ENCODE measurements around the gene ADNP2.

Gene ADNP2

DNA sequence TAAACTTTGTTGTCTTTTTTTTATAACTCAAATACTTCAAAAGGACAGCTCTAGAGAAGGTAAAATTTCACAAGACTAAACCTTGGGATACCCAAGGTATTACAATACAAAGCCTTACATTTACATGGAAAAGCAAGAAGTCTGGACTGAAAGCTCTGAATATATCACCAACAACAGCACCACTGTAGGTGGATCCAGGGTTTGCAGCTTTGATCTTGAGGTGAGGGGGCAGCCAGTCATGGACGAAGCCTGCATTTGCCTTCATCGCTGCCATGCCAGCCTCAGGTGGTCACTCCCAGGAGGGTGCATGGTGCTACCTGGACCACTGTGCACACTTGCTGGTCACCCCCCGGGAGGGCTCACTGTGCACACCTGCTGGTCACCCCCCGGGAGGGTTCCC lies 38.2 kb upstream of the ADNP2 start:
- Histone ChIP-seq H3K9me3 (ENCODE audit: control insufficient read depth, insufficient read depth, low read depth, low read length) (no peaks in the 10 kb centered on the region), H3K4me1 (ENCODE audit: control insufficient read depth, insufficient read depth, low read length) (no peaks in the 10 kb centered on the region), H3K36me3 (ENCODE audit: control insufficient read depth in 2 of 2, insufficient read depth in 1 of 2, low read length in 2 of 2) (no peaks in the 10 kb centered on the region), H3K27ac (ENCODE audit: extremely low read depth, low read depth, low read length) (no peak overlapping the region), H3K4me3 (ENCODE audit: low read depth, low read length) (no peak overlapping the region)
- ChIA-PET CTCF (no interaction called here), POLR2A (no interaction called here)
- TF ChIP-seq ZNF558 (tag by site-specific recombination; IDR thresholded peaks at IDR 0.05) (no peak), HOXD13 (CRISPR knock-in tag; IDR thresholded peaks at IDR 0.05; ENCODE audit: borderline replicate concordance) (no peak), ZNF155 (tag by site-specific recombination; IDR thresholded peaks at IDR 0.05) (no peak), GLI2 (tag by site-specific recombination; IDR thresholded peaks at IDR 0.05; ENCODE audit: borderline replicate concordance, low read depth) (no peak)

DNA sequence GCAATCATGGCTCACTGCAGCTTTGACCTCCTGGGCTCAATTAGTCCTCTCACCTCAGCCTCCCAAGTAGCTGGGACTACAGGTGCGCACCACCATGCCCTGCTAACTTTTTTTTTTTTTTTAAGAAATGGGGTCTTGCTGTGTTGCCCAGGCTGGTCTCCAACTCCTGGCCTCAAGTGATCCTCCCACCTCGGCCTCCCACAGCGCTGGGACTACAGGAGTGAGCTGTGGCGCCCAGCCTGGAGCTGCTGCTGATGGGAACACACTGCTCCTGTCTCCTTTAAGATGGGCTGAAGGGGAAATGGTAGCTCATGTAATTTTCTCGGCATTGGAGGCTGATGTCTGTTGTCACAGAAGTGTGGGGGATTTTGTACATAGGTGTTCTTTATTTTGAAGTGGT lies 34.9 kb upstream of the ADNP2 start:
- CTCF ChIA-PET: no interaction called here
- Histone ChIP-seq H3K36me3 (ENCODE audit: control insufficient read depth in 2 of 2, insufficient read depth in 1 of 2, low read length in 2 of 2) (no peaks in the 10 kb centered on the region), H3K4me1 (ENCODE audit: control insufficient read depth, insufficient read depth, low read length) (no peaks in the 10 kb centered on the region), H3K27ac (ENCODE audit: extremely low read depth, low read depth, low read length) (no peak overlapping the region), H3K9me3 (ENCODE audit: control insufficient read depth, insufficient read depth, low read depth, low read length) (no peaks in the 10 kb centered on the region), H3K4me3 (ENCODE audit: low read depth, low read length) (no peak overlapping the region)
- POLR2A ChIA-PET: no interaction called here
- TF ChIP-seq, protein P1, sequence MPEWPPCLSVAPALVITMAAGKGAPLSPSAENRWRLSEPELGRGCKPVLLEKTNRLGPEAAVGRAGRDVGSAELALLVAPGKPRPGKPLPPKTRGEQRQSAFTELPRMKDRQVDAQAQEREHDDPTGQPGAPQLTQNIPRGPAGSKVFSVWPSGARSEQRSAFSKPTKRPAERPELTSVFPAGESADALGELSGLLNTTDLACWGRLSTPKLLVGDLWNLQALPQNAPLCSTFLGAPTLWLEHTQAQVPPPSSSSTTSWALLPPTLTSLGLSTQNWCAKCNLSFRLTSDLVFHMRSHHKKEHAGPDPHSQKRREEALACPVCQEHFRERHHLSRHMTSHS (tag by site-specific recombination; IDR thresholded peaks at IDR 0.05): no peak

DNA sequence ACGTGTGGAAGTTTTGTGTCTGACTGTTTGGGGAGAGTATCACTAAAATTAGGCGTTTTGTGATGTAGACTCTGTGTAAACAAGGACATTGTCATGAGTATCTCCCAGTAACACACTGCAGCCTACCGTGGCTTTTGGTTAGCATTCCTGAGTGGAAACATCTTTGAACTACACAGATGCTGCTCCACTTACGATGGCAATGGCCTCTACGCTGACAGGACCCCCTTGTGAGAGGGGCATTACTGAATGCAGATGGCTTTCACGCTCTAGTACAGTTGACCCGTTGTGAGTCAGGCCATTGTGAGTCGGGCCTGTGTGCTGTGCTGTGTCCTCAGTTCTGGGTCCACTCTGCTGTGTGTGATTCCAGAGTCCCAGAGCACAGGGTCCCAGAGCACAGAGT lies 34.4 kb upstream of the ADNP2 start:
- Histone ChIP-seq H3K27ac (ENCODE audit: extremely low read depth, low read depth, low read length) (no peak overlapping the region), H3K4me3 (ENCODE audit: low read depth, low read length) (no peak overlapping the region), H3K9me3 (ENCODE audit: control insufficient read depth, insufficient read depth, low read depth, low read length) (no peaks in the 10 kb centered on the region), H3K36me3 (ENCODE audit: control insufficient read depth in 2 of 2, insufficient read depth in 1 of 2, low read length in 2 of 2) (no peaks in the 10 kb centered on the region), H3K4me1 (ENCODE audit: control insufficient read depth, insufficient read depth, low read length) (no peaks in the 10 kb centered on the region)
- TF ChIP-seq ZNF48 (tag by site-specific recombination; IDR thresholded peaks at IDR 0.05): no peak
- TF ChIP-seq ZNF214 (tag by site-specific recombination; IDR thresholded peaks at IDR 0.05; ENCODE audit: borderline replicate concordance): no peak
- no peak for TF ChIP-seq ZSCAN23 (tag by site-specific recombination; IDR thresholded peaks at IDR 0.05)
- TF ChIP-seq ZNF555 (tag by site-specific recombination; conservative IDR thresholded peaks at IDR 0.05): no peak
- no peak for TF ChIP-seq ZNF112 (tag by site-specific recombination; IDR thresholded peaks at IDR 0.05)
- TF ChIP-seq PRDM1 (tag by site-specific recombination; IDR thresholded peaks at IDR 0.05): no peak
- TF ChIP-seq ZNF701 (tag by site-specific recombination; IDR thresholded peaks at IDR 0.05): no peak
- TF ChIP-seq ZBTB1 (tag by site-specific recombination; IDR thresholded peaks at IDR 0.05): no peak
- TF ChIP-seq ZNF133 (tag by site-specific recombination; IDR thresholded peaks at IDR 0.05): no peak
- no peak for TF ChIP-seq ZNF777 (tag by site-specific recombination; IDR thresholded peaks at IDR 0.05; ENCODE audit: borderline replicate concordance)
- TF ChIP-seq, protein P2, sequence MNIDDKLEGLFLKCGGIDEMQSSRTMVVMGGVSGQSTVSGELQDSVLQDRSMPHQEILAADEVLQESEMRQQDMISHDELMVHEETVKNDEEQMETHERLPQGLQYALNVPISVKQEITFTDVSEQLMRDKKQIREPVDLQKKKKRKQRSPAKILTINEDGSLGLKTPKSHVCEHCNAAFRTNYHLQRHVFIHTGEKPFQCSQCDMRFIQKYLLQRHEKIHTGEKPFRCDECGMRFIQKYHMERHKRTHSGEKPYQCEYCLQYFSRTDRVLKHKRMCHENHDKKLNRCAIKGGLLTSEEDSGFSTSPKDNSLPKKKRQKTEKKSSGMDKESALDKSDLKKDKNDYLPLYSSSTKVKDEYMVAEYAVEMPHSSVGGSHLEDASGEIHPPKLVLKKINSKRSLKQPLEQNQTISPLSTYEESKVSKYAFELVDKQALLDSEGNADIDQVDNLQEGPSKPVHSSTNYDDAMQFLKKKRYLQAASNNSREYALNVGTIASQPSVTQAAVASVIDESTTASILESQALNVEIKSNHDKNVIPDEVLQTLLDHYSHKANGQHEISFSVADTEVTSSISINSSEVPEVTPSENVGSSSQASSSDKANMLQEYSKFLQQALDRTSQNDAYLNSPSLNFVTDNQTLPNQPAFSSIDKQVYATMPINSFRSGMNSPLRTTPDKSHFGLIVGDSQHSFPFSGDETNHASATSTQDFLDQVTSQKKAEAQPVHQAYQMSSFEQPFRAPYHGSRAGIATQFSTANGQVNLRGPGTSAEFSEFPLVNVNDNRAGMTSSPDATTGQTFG (tag by site-specific recombination; IDR thresholded peaks at IDR 0.05; ENCODE audit: borderline replicate concordance): no peak
- no peak for TF ChIP-seq TRIM28 (IDR thresholded peaks at IDR 0.05; ENCODE audit: borderline replicate concordance, low read length)
- CTCF ChIA-PET: no interaction called here
- POLR2A ChIA-PET: no interaction called here

DNA sequence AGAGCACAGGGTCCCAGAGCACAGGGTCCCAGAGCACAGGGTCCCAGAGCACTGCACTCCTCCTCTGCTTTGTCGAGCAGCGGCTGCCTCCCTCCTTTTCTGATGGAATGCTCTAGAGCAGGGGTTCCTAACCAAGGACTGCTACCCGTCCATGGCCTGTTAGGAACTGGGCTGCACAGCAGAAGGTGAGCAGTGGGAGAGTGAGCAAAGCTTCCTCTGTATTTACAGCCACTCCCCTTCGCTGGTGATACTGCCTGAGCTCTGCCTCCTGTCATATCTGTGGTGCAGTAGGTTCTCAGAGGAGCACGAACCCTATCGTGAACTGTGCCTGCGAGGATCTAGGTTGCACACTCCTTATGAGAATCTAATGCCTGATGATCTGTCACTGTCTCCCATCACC lies 33.1 kb upstream of the ADNP2 start:
- POLR2A ChIA-PET: no interaction called here
- no peaks in the 10 kb centered on the region for H3K36me3 ChIP-seq (ENCODE audit: control insufficient read depth in 2 of 2, insufficient read depth in 1 of 2, low read length in 2 of 2)
- no peak overlapping the region for H3K4me3 ChIP-seq (ENCODE audit: low read depth, low read length)
- H3K27ac ChIP-seq (ENCODE audit: extremely low read depth, low read depth, low read length): no peak overlapping the region
- H3K4me1 ChIP-seq (ENCODE audit: control insufficient read depth, insufficient read depth, low read length): no peaks in the 10 kb centered on the region
- no peaks in the 10 kb centered on the region for H3K9me3 ChIP-seq (ENCODE audit: control insufficient read depth, insufficient read depth, low read depth, low read length)
- CTCF ChIA-PET: interaction anchor here (0.6 kb wide), 1 partner anchor 13 kb away, joined by 4 read pairs; no protein-coding TSS in a partner anchor
- TF ChIP-seq MZF1 (tag by site-specific recombination; IDR thresholded peaks at IDR 0.05; ENCODE audit: borderline replicate concordance): no peak
- no peak for TF ChIP-seq ZNF133 (tag by site-specific recombination; IDR thresholded peaks at IDR 0.05)
- TF ChIP-seq ZNF416 (tag by site-specific recombination; IDR thresholded peaks at IDR 0.05): no peak
- TF ChIP-seq ZNF112 (tag by site-specific recombination; IDR thresholded peaks at IDR 0.05): no peak
- TF ChIP-seq SALL2 (tag by site-specific recombination; IDR thresholded peaks at IDR 0.05; ENCODE audit: borderline replicate concordance): no peak
- TF ChIP-seq ZNF335 (tag by site-specific recombination; conservative IDR thresholded peaks at IDR 0.05): no peak
- TF ChIP-seq, protein P3, sequence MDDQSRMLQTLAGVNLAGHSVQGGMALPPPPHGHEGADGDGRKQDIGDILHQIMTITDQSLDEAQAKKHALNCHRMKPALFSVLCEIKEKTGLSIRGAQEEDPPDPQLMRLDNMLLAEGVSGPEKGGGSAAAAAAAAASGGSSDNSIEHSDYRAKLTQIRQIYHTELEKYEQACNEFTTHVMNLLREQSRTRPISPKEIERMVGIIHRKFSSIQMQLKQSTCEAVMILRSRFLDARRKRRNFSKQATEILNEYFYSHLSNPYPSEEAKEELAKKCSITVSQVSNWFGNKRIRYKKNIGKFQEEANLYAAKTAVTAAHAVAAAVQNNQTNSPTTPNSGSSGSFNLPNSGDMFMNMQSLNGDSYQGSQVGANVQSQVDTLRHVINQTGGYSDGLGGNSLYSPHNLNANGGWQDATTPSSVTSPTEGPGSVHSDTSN (CRISPR knock-in tag; IDR thresholded peaks at IDR 0.05): no peak
- no peak for TF ChIP-seq ZNF146 (tag by site-specific recombination; IDR thresholded peaks at IDR 0.05)
- TF ChIP-seq ZNF37A (tag by site-specific recombination; IDR thresholded peaks at IDR 0.05): no peak

All from HEK293 (cell line).